ENCODE results near the gene VPS45.

Gene VPS45, protein sequence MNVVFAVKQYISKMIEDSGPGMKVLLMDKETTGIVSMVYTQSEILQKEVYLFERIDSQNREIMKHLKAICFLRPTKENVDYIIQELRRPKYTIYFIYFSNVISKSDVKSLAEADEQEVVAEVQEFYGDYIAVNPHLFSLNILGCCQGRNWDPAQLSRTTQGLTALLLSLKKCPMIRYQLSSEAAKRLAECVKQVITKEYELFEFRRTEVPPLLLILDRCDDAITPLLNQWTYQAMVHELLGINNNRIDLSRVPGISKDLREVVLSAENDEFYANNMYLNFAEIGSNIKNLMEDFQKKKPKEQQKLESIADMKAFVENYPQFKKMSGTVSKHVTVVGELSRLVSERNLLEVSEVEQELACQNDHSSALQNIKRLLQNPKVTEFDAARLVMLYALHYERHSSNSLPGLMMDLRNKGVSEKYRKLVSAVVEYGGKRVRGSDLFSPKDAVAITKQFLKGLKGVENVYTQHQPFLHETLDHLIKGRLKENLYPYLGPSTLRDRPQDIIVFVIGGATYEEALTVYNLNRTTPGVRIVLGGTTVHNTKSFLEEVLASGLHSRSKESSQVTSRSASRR

DNA sequence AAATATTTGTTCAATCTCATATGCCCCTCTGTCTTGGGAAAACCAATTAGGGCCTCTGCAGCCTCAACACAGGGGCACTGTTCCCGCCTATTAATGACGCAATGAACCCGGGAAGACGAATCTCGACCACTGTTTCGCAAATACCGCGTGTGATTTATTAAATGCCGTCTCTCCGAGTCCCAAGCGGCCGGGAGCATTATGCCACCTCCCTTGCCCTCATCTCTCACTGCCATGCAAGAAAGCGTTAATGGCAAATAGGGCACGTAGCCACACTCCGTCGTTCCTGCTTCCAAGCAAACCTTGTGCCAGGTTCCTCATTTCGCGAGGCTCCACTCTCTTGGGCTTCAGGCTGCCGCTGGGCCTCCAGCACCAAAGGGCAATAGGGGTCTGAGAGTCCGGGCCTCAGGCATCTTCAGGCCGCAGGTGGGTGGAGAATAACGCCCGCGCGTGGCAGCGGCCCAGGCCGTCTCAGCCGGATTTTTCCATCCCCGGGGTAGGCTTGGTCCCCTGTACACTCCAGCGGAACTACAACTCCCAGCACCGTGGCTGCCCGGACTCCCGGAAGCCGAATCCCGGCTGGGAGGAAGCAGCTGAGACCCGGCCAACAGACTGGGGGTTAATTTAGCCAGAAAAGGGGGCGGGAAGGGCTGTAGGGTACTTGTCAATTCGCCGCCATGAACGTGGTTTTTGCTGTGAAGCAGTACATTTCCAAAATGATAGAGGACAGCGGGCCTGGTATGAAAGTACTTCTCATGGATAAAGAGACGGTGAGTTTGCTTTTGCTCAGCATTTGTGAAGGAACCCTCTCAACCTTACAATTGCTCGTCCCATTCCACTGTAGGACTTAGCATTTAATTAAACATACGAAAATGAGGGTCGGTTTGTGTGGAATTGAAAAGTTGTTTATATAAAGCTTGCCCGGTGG lies at the start of gene VPS45:
VPS45 (plus strand) TSS at position 593 of the 925 bp plus-strand sequence; CDS start at position 675, 82 bp downstream.
- DNase-seq (ENCODE audit: low read depth, low spot score), result peak; percentile 76
- Histone ChIP-seq H3K4me1 (ENCODE audit: control insufficient read depth, insufficient read depth, low read length) (no peaks in the 10 kb centered on the region), H3K9me3 (ENCODE audit: control insufficient read depth, insufficient read depth, low read length) (no peaks in the 10 kb centered on the region), H3K27ac (ENCODE audit: low read length) (no peak within 1 kb of the TSS), H3K36me3 (ENCODE audit: control insufficient read depth, insufficient read depth, low read length) (no peaks in the 10 kb centered on the region), H3K4me3 (ENCODE audit: low read length) (peak within 1 kb of the TSS; percentile 84; the same call in 1 of the 2 replicates), H3K27me3 (ENCODE audit: control insufficient read depth, insufficient read depth, low read length) (no peaks in the 10 kb centered on the region)
- WGBS (ENCODE audit: insufficient coverage, insufficient read length), result no CpG with 5 or more reads among the region's 46 CpGs

DNA sequence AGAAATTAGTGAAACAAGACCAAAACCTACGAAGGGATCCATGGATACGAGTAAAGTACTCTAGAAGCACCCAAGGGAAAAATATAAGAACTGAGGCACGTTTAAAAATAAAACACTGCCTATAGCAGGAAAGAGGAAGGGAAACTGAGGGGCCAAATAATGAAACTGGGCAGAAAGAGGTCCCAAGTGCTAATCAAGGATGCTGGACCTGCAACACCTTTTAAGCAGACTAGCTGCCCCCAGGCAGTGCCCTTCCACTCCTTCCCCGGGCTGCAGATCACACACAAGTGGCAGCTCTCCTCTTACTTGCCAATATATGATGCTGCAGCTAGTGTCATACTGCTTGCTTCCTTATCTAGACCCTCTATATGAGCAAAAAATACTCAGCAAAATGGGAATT lies 49.4 kb upstream of the VPS45 start:
- H3K27me3 ChIP-seq (ENCODE audit: control insufficient read depth, insufficient read depth, low read length), result no peaks in the 10 kb centered on the region
- H3K4me1 ChIP-seq (ENCODE audit: control insufficient read depth, insufficient read depth, low read length), result no peaks in the 10 kb centered on the region
- H3K9me3 ChIP-seq (ENCODE audit: control insufficient read depth, insufficient read depth, low read length), result no peaks in the 10 kb centered on the region
- no peak for DNase-seq (ENCODE audit: low read depth, low spot score)
- no peak overlapping the region for H3K4me3 ChIP-seq (ENCODE audit: low read length)
- WGBS (ENCODE audit: insufficient coverage, insufficient read length), result no CpG with 5 or more reads among the region's 4 CpGs
- no peak overlapping the region for H3K27ac ChIP-seq (ENCODE audit: low read length)
- no peaks in the 10 kb centered on the region for H3K36me3 ChIP-seq (ENCODE audit: control insufficient read depth, insufficient read depth, low read length)

DNA sequence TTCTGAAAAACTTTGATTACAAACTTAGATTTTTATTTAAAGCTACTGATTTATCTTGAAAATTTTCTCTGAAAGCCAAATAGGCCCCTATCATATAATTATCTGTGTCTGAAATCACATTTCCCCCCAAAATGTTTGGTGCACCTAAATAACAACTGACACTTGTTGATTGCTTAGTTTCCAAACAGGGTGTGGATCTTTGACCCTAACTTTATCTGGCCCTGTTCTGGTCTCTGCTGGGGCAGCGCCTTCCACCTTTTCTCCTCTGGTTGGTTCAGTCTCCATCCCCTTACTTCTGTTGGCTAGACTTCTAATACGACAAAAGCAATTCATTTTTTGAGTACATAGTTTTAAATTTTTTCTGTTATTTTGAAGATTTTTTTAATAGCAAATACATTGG lies 46.9 kb upstream of the VPS45 start:
- H3K27ac ChIP-seq (ENCODE audit: low read length), result no peak overlapping the region
- H3K36me3 ChIP-seq (ENCODE audit: control insufficient read depth, insufficient read depth, low read length), result no peaks in the 10 kb centered on the region
- H3K4me1 ChIP-seq (ENCODE audit: control insufficient read depth, insufficient read depth, low read length), result no peaks in the 10 kb centered on the region
- no CpG with 5 or more reads among the region's 2 CpGs for WGBS (ENCODE audit: insufficient coverage, insufficient read length)
- DNase-seq (ENCODE audit: low read depth, low spot score), result no peak
- no peaks in the 10 kb centered on the region for H3K27me3 ChIP-seq (ENCODE audit: control insufficient read depth, insufficient read depth, low read length)
- no peak overlapping the region for H3K4me3 ChIP-seq (ENCODE audit: low read length)
- H3K9me3 ChIP-seq (ENCODE audit: control insufficient read depth, insufficient read depth, low read length), result no peaks in the 10 kb centered on the region

- H3K36me3 ChIP-seq (ENCODE audit: control insufficient read depth, insufficient read depth, low read length), result no peaks in the 10 kb centered on the region
- WGBS (ENCODE audit: insufficient coverage, insufficient read length), result no CpG with 5 or more reads among the region's 5 CpGs
- no peaks in the 10 kb centered on the region for H3K9me3 ChIP-seq (ENCODE audit: control insufficient read depth, insufficient read depth, low read length)
- H3K4me3 ChIP-seq (ENCODE audit: low read length), result no peak overlapping the region
- no peak overlapping the region for H3K27ac ChIP-seq (ENCODE audit: low read length)
- H3K27me3 ChIP-seq (ENCODE audit: control insufficient read depth, insufficient read depth, low read length), result no peaks in the 10 kb centered on the region
- H3K4me1 ChIP-seq (ENCODE audit: control insufficient read depth, insufficient read depth, low read length), result no peaks in the 10 kb centered on the region
- DNase-seq (ENCODE audit: low read depth, low spot score), result no peak
Measured at GRCh38 chr1:150021191-150021694, 46.3 kb upstream of the VPS45 start.

DNA sequence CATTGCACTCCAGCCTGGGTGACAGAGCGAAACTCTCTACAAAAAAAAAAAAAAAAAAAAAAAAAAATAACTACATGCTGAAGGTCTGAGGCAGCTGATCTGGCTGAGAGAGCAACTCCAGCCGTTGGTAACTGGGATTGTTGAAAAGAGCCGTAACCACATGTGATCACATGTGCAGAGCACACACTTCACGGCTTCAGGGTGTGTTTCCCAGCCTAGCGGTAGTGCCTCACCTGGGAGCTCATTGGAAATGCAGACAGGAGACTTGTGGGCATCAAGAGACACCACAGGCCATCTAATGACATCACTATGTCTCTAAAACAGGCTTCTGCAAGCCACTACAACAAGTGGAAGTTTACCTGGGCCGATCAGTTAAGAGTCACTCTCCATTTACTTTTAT lies 45.2 kb upstream of the VPS45 start:
- Histone ChIP-seq H3K9me3 (ENCODE audit: control insufficient read depth, insufficient read depth, low read length) (no peaks in the 10 kb centered on the region), H3K4me3 (ENCODE audit: low read length) (no peak overlapping the region), H3K4me1 (ENCODE audit: control insufficient read depth, insufficient read depth, low read length) (no peaks in the 10 kb centered on the region), H3K36me3 (ENCODE audit: control insufficient read depth, insufficient read depth, low read length) (no peaks in the 10 kb centered on the region), H3K27ac (ENCODE audit: low read length) (no peak overlapping the region), H3K27me3 (ENCODE audit: control insufficient read depth, insufficient read depth, low read length) (no peaks in the 10 kb centered on the region)
- DNase-seq (ENCODE audit: low read depth, low spot score), result no peak
- no CpG with 5 or more reads among the region's 6 CpGs for WGBS (ENCODE audit: insufficient coverage, insufficient read length)

DNA sequence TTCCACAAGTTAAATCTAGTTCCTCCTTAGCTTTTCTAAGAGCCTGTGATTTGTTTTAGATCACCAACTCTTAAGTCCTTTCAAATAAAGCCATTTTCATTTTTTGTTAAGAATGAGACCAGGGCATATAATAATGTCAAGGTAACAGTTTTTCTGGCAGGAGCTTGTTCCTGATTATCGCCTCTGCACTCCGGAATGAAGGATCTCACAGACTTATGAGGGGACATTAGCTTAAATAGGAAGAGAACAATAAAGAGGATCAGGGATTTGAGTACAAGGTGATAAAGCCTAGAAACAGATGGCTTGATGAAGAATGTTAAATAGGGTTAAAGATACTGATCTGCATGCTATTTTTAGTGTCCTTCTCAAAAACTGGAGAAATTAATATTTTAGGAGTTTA lies 43.4 kb upstream of the VPS45 start:
- DNase-seq (ENCODE audit: low read depth, low spot score), result no peak
- Histone ChIP-seq H3K36me3 (ENCODE audit: control insufficient read depth, insufficient read depth, low read length) (no peaks in the 10 kb centered on the region), H3K4me3 (ENCODE audit: low read length) (no peak overlapping the region), H3K27ac (ENCODE audit: low read length) (no peak overlapping the region), H3K27me3 (ENCODE audit: control insufficient read depth, insufficient read depth, low read length) (no peaks in the 10 kb centered on the region), H3K4me1 (ENCODE audit: control insufficient read depth, insufficient read depth, low read length) (no peaks in the 10 kb centered on the region), H3K9me3 (ENCODE audit: control insufficient read depth, insufficient read depth, low read length) (no peaks in the 10 kb centered on the region)
- WGBS (ENCODE audit: insufficient coverage, insufficient read length), result no CpG with 5 or more reads among the region's 2 CpGs

GRCh38 chr1:150028322-150028721 lies 39.3 kb upstream of the VPS45 start:
- no peaks in the 10 kb centered on the region for H3K9me3 ChIP-seq (ENCODE audit: control insufficient read depth, insufficient read depth, low read length)
- H3K4me1 ChIP-seq (ENCODE audit: control insufficient read depth, insufficient read depth, low read length), result no peaks in the 10 kb centered on the region
- no peak overlapping the region for H3K4me3 ChIP-seq (ENCODE audit: low read length)
- no peaks in the 10 kb centered on the region for H3K36me3 ChIP-seq (ENCODE audit: control insufficient read depth, insufficient read depth, low read length)
- DNase-seq (ENCODE audit: low read depth, low spot score), result no peak
- no CpG with 5 or more reads among the region's 1 CpG for WGBS (ENCODE audit: insufficient coverage, insufficient read length)
- no peaks in the 10 kb centered on the region for H3K27me3 ChIP-seq (ENCODE audit: control insufficient read depth, insufficient read depth, low read length)
- no peak overlapping the region for H3K27ac ChIP-seq (ENCODE audit: low read length)

DNA sequence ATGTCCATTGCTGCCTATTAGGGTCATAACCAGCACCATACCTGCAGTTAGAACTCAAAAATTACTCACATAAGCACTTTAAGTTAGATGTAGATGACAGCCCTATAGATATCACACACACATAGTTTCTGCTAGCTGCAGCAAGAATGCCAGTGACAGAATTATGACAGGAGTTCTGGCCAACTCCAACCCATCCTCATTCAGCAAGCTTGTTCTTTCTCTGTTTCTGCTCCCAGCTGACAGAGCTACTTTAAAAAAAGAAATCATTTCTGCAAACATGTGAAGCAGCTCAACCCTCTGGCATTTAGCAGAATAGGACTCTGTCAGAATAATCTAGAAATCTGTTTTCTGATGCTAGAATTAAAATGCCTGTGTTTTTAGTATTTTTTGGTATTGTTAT lies 33.2 kb upstream of the VPS45 start:
- H3K36me3 ChIP-seq (ENCODE audit: control insufficient read depth, insufficient read depth, low read length), result no peaks in the 10 kb centered on the region
- no peaks in the 10 kb centered on the region for H3K27me3 ChIP-seq (ENCODE audit: control insufficient read depth, insufficient read depth, low read length)
- H3K4me3 ChIP-seq (ENCODE audit: low read length), result no peak overlapping the region
- H3K9me3 ChIP-seq (ENCODE audit: control insufficient read depth, insufficient read depth, low read length), result no peaks in the 10 kb centered on the region
- no peaks in the 10 kb centered on the region for H3K4me1 ChIP-seq (ENCODE audit: control insufficient read depth, insufficient read depth, low read length)
- no peak for DNase-seq (ENCODE audit: low read depth, low spot score)
- no peak overlapping the region for H3K27ac ChIP-seq (ENCODE audit: low read length)

DNA sequence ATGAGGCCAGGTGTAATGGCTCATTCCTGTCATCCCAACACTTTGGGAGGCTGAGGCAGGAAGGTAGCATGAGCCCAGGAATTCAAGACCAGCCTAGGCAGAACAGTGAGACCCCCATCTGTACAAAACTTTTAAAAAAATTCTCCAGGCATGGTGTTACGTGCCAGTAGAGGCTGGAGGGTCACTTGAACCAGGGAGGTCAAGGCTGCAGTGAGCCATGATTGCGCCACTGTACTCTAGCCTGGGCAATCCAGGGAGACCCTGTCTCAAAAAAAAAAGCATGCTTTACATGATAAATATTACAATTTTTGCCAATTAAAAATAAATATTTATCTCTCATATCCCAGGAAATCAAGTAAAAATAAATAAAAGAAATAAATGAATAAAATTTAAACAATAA lies 17.6 kb upstream of the VPS45 start:
- no CpG with 5 or more reads among the region's 2 CpGs for WGBS (ENCODE audit: insufficient coverage, insufficient read length)
- Histone ChIP-seq H3K9me3 (ENCODE audit: control insufficient read depth, insufficient read depth, low read length) (no peaks in the 10 kb centered on the region), H3K27me3 (ENCODE audit: control insufficient read depth, insufficient read depth, low read length) (no peaks in the 10 kb centered on the region), H3K27ac (ENCODE audit: low read length) (no peak overlapping the region), H3K4me3 (ENCODE audit: low read length) (no peak overlapping the region), H3K36me3 (ENCODE audit: control insufficient read depth, insufficient read depth, low read length) (no peaks in the 10 kb centered on the region), H3K4me1 (ENCODE audit: control insufficient read depth, insufficient read depth, low read length) (no peaks in the 10 kb centered on the region)
- DNase-seq (ENCODE audit: low read depth, low spot score), result no peak

DNA sequence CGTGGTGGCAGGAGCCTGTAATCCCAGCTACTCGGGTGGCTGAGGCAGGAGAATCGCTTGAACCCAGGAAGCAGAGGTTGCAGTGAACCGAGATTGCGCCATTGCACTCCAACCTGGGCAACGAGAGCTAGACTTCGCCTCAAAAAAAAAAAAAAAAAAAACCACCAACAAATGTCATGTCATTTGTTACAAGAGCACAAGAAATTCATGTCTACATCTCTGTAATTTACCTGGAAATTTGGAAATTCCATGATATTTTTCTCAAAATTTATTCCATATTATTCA lies 16.5 kb upstream of the VPS45 start:
- DNase-seq (ENCODE audit: low read depth, low spot score), result no peak
- no CpG with 5 or more reads among the region's 7 CpGs for WGBS (ENCODE audit: insufficient coverage, insufficient read length)

More for the DNA sequence above, 16.5 kb upstream of the VPS45 start:
- H3K36me3 ChIP-seq (ENCODE audit: control insufficient read depth, insufficient read depth, low read length), result no peaks in the 10 kb centered on the region
- no peak overlapping the region for H3K27ac ChIP-seq (ENCODE audit: low read length)
- no peaks in the 10 kb centered on the region for H3K9me3 ChIP-seq (ENCODE audit: control insufficient read depth, insufficient read depth, low read length)
- no peak overlapping the region for H3K4me3 ChIP-seq (ENCODE audit: low read length)
- H3K27me3 ChIP-seq (ENCODE audit: control insufficient read depth, insufficient read depth, low read length), result no peaks in the 10 kb centered on the region
- H3K4me1 ChIP-seq (ENCODE audit: control insufficient read depth, insufficient read depth, low read length), result no peaks in the 10 kb centered on the region
